ENCODE results near the gene ROR1.

DNA sequence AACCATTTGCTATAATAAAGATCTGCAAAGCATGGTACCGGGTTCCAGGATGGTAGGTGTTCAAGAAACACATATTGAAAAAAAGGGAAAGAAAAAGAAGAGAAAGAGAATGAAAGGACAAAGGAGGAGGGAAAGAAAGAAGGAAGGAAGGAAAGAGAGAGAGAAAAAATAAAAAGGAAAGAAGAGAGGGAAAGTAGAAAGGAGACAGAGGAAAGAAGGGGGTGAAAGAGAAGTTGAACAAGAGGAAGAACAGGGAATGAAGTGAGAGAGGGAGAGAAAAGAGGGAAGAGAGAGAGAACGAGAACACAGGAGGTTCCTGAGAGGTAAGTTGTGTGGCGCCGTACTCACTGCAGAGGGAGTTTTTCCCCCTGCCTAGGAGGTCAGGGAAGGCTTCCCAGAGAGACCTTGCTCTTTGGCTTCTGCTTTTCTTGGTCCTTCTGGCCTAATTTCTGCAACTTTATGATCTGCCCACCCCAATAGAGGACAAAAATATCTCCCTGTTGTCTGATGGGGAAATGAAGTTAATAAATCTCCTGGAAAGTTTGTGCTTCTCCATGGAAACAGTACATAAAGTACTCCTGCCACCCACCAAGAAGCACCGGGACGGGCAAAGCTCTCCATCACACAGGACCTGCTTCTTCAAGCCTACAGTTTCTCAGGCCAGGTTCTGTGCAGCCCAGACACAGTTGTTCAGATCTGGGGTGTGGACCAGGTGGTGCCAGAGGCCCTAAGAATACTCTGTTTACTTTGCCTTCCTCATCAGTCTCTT, 124.8 kb downstream of the ROR1 start:
- no peak for TF ChIP-seq POLR2A (IDR thresholded peaks at IDR 0.05; ENCODE audit: low read depth, low read length)
- TF ChIP-seq EZH2 (IDR thresholded peaks at IDR 0.05; ENCODE audit: borderline replicate concordance, low read depth, low read length, severe bottlenecking): no peak

Measured in endothelial cell of umbilical vein (primary cell).